Measurements from ENCODE around the gene FARS2.

The FARS2 gene

GRCh38 chr6:5260661-5261544, at the start of gene FARS2, which contains the start of gene LYRM4:
Gene FARS2, plus strand, starts transcription at chr6:5261513.
Gene LYRM4, minus strand, starts transcription at chr6:5260950. Its CDS starts 217 bp downstream, at chr6:5260733.
- DNase-seq (ENCODE audit: low read depth) = peak; percentile 88

GRCh38 chr6:5213836-5214235, 47.5 kb upstream of the FARS2 start:
- no peak for DNase-seq (ENCODE audit: low read depth)

DNA sequence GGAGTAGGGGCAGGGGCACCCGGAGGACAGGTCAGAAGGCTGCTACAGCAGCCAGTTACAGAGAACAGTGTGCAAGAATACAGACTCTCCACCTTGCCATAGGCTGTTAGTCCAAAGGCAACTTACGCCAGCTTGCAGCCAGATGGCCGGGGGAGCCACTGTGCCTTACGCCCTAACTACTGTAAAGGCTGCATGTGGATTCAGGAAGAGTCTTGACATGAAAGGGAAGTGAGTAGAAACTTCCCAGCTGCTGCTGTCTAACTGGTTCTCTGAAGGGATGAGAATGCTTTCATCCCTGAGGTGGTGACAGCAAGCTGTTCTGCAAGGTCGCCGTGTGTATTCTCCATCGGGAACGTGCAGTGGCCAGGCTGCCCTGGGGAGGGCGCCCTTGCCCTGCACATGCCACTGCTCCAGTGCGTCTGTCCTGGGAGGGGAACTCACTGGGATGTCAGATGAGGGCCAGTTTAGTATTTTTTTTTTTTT, 46.7 kb upstream of the FARS2 start:
- no peak for DNase-seq (ENCODE audit: low read depth)

GRCh38 chr6:5215159-5215558, 46.2 kb upstream of the FARS2 start:
- DNase-seq (ENCODE audit: low read depth) = no peak

- DNase-seq (ENCODE audit: low read depth) = no peak
These were observed 45.5 kb upstream of the FARS2 start for GRCh38 chr6:5215799-5216198.

DNA sequence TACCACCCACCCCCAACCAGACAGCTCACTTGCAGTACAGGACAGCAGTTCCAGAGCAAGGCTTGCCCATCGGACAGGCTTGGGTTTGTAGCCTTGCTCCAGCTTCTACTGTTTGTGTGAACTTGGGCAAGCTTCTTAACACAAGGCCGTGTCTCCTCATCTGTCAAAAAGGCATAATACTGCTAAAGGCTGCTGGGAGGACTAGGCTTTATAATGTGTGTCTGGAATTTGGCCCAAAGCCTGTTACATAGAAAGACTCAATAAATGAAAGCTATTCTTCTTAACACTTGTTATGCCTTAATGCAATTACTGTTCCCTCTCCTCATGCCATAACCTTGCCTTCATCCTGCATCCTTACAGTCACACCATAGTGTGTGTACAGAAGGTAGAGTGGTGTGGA, 44.0 kb upstream of the FARS2 start:
- no peak for DNase-seq (ENCODE audit: low read depth)

GRCh38 chr6:5219011-5219691, 42.2 kb upstream of the FARS2 start:
- DNase-seq (ENCODE audit: low read depth) = no peak

DNA sequence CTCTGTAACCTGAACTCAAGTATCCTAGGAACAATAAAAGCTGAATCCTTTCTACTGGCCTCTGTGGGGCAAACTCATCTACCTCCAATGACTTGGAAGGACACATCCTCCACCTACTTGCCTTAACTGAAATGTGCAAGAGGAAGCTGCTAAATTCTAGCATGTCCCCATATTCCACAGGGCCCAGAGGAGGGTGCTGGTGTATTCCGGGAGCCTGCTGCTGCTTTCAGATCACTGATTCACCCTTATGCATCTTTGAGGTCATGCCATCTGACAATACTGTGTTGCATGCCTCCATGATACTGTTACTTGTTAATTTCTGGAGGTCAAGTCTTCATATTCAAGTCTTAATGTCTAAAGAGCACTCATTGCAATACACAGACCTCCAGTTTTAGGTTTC, 40.9 kb upstream of the FARS2 start:
- DNase-seq (ENCODE audit: low read depth) = no peak

- DNase-seq (ENCODE audit: low read depth) = no peak
These were observed 38.0 kb upstream of the FARS2 start for GRCh38 chr6:5223309-5223708.

GRCh38 chr6:5229356-5229755, 32.0 kb upstream of the FARS2 start:
- no peak for DNase-seq (ENCODE audit: low read depth)

DNA sequence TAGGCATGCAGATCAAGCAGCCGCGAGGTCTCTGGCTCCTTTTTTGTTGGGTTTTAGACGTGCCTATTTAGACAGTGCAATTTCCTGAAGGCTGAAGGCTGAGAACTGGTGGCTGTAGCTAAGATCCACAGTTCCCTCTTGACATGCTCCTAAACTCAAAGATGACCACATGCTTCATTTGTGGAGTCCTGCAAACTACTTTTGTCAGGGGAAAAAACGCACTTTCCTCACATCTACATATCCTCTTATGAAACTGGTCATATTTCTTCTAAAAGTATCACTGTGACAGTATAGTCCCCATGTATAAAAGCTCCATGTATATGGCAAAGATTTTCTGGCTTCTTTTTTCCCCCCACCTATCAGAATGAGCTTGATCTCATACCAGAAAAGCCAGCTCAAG, 31.2 kb upstream of the FARS2 start:
- DNase-seq (ENCODE audit: low read depth) = no peak

DNA sequence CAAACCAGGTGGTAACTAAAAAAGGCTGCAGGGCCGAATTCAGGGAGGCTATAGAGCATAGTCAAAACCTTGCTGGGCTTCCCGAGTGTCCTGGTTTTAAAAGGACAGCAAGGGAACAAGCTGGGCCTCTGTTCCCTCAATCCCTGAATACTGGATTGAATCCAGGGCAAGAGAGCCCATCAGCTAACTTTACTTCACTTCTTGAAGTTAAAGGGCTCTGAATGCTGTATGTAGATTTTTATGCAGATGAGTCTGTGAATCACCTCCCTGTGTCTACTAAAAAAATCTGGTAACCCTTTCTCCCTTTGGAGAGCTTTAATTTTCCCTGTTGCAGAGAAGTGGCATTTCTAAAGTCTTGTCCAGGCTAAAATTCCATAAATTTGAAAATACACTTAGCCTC, 30.0 kb upstream of the FARS2 start:
- DNase-seq (ENCODE audit: low read depth) = no peak

DNA sequence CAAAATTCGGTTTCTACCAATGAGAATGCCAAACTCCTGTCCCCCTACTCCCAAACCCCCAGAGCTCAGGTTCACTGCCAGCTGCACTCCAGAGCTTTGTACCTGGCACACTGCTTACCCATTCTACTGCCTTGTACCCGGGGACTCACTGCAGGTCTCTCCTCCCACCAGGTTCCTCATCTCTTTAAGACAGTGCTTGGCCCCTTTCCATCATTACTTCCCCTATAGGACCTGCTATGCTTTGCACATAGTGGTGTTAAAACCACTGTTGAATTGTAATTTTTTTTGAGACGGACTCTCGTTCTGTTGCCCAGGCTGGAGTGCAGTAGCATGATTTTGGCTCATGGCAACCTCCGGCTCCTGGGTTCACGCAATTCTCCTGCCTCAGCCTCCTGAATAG, 26.4 kb upstream of the FARS2 start:
- DNase-seq (ENCODE audit: low read depth) = no peak

DNA sequence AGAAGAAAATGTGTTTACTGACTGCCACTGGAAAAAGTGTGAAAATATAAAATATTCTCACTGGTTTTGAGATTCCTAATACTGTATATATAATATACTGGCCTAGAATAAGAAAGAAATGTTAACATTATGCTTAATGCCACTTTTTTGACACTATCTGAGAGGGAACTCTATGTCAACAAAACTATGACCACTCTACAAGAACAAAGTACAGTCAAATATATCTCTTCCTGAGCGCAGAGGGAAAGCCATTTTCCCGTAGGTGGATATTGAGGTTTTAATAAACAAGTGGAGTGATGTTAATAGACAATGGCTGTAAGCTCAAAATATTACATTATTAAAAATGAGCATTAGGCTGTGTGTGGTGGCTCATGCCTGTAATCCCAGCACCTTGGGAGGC, 25.5 kb upstream of the FARS2 start:
- DNase-seq (ENCODE audit: low read depth) = no peak

GRCh38 chr6:5237805-5238204, 23.5 kb upstream of the FARS2 start:
- no peak for DNase-seq (ENCODE audit: low read depth)

GRCh38 chr6:5238336-5238735, 23.0 kb upstream of the FARS2 start:
- no peak for DNase-seq (ENCODE audit: low read depth)

DNA sequence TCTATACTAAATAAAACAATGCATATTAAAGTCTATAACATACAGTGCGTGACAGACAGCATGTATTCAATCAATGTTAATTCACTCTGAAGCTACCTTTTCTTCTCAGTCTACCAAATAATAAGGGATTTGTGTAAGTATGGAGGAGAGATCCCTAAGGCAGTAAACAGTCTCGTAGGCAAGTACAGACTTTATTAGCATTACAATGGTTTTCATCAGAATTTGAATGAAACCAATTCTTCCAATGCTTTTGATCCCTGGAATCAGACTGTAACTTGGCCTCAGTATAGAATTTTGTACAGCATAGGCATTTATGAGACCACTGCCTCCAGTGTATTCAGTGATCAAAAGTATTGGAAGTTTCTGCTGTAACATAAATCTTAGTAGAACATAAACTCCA, 20.1 kb upstream of the FARS2 start:
- DNase-seq (ENCODE audit: low read depth) = no peak

DNA sequence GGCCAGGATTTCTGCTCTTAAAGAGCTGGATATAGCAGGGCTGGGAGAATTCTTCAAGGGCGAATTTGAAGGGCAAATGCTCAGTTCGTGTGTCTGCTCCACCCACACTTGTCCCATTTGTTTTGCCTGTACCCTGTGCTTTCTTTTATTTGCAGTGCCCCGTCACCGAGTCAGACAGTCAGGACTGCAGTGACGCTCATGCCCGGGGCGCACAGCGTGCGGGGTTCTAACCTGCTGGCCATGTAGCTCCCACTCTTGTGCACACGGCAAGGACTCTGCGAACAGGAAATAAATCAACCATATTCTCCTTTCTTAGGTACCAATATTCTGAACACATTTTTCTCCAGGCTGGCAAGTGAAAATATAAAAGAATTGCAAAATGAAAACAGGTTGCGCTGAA, 18.2 kb upstream of the FARS2 start:
- DNase-seq (ENCODE audit: low read depth) = no peak

DNA sequence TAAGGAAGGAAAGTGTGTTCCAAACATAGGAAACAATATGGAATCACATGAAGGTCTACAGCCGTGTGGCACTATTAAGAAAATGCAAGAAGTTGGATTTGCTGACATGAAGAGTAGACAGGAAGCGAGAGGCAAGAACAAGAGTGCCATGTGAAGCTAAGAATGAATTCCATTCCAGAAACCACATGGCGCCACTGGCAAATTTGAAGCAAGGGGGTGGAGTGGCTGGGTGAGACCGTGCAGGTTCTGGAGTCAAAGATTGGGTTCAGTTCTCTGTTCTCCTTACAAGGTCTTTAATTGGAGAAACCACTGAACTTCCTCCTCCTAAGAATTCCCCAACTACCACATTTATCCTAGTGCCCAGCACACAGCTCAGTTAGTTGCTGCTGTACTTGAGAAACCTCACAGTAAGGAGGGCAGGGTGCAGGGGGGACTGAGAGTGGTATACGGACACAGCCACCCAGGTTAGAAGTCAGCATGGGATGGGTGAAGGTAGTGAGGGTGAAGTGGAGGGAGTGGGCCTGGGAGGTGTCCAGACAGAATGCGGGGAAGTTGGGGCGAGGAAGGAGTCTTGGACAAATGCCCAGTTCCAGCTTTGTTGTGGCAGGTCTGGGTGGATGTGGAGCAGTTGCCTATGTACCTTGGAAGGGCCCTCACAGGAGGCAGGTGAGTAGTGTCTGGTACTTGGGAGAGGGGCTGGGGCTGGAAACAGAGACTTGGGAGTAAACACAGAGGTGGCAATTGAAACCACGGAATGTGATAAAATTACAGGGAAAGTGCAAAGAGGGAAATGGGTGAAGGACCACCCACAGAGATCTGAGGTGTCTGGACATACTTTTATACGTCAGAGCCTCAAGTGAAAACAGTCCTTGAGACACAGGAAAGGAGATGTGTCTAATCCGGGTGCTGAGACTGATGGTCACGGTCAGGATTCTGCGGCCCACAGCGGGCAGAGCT, 14.9 kb upstream of the FARS2 start:
- no peak for DNase-seq (ENCODE audit: low read depth)

DNA sequence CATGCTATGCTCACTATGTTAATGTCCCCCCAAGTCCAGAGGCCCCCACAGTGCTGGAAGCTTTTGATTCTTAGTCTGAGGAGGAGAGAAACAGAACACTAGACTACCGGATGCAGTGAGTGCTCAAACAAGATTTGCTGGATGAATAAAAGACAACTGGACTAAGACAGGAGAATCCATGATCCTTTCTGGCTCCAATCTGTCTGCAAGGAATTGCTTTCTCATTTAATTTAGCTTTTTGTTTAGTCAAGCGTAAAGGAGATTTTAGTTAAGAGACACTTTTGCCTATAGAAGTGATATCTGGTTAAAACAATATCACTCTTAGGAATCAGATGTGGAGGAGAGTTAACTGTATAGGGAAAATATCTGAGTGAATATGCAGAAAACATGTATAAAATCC, 14.1 kb upstream of the FARS2 start:
- no peak for DNase-seq (ENCODE audit: low read depth)

DNA sequence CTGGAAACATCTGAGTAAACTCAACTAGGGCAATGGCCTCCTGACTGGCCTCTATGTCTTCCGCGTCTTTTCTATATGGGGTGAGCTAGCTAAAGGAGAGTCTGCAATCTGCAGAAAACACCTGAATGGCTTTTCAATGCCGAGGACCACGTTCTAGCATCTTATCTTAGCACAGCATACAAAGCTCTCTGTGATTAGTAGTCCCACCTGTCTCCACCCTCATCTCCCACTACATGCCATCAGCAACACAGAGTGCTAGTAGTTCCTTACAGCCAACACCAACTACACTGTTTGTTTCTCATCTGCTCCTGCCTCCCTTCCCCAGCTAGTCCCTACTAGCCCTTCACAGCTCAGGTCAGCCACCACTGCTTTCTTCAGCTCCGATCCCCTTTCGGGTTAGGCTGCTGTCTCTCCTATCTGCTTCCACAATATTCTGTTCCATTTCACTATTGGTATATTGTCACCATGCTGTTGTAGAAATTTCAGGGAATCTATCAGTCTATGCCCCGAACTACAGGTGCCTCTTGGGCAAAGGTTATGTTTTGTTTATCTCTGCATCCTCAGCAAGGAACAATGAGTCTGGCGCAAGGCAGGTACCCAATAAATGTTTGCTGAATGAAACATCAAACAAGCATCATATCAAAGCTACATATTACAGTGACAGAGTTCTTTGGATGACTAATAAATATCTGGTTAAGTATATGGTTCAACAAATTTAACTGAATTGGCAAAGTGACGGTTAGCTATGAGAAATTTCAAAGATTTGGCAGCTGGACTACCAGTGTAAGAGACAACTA, 12.8 kb upstream of the FARS2 start:
- DNase-seq (ENCODE audit: low read depth) = no peak
